Omental fat pad (tissue), 4 donors: ENCODE data around the gene HES3. TPM values are rescaled to one million over a fixed set of nuclear protein-coding genes. Genes with fewer than 3 reads are reported as not detected.

ENCODE experiments used
- ATAC-seq: fragments of 150-250 bp; one replicate; pipeline ENCODE4 v1.9.1; 2016; ENCODE audit warnings: mild to moderate bottlenecking, moderate library complexity; ENCODE audit not compliant: low FRiP score
- DNase-seq: peaks from one replicate; pipeline ENCODE4 v3.0.0-alpha.2; 2019; ENCODE audit warnings: low spot score
- CTCF ChIP-seq, 3 donors: fragments of 450-650 bp; IDR thresholded peaks; one replicate each; pipeline ENCODE4 v1.5.1; 2016 to 2017; ENCODE audit warnings: antibody characterized with exemption in 3 of 3, mild to moderate bottlenecking in 3 of 3, moderate library complexity in 2 of 3
- total RNA-seq, 4 donors: library from RNA; depleted of rRNA; stranded (reverse); fragments of >200 nt; gene quantifications; one replicate each; pipeline ENCODE4 v1.1.0, GENCODE V29; 2016

The HES3 gene
- total RNA-seq, 4 donors from 2014 or later: not detected

- TF ChIP-seq CTCF (IDR thresholded peaks at IDR 0.05): no peak
- peak; percentile 24 for ATAC-seq
Measured at GRCh38 chr1:6260433-6260934, 16.5 kb downstream of the HES3 start.

DNA sequence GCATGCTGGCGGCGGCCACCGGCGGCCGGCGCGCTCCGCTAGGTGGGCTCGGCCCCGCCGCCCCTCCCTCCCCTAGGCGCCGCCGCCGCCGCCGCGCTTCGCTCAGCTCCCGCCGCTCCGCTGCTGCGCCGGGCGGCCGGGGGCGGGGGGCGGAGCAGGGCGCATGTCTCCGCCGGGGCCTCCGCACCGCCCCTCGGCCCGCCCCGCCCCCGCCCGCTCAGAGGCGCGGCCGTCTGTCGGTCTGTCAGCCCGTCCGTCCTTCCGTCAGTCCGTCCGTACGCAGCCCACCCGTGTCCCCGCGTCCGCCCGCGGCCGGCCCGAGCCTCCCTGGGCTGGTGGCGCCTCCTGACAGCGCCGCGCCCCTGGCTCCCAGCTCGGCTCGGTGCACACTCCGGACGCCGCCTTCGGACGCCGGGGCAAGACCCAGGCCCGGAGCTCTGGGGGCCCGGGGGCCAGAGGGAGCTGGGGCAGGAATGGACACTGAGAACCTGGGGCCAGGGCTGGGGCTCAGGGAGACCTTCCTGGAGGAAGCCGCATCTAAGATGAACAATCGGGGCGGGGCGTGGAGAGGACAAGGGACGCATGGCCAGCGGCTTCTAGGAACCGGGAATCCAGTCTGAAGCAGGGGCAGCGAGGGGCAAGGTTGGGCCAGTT is 17.1 kb downstream of the HES3 start, which contains the start of gene GPR153:
TSS of gene GPR153 (minus strand) at position 138 of the 654 bp plus-strand sequence. CDS start 6,193 bp downstream, outside the sequence.
- ATAC-seq (peak; percentile 71), DNase-seq (no peak)
- TF ChIP-seq CTCF (IDR thresholded peaks at IDR 0.05): no peak

More at GRCh38 chr1:6260433-6260934, 16.5 kb downstream of the HES3 start:
- no peak for DNase-seq

GRCh38 chr1:6261615-6261995 is 17.6 kb downstream of the HES3 start:
- ATAC-seq (no peak), DNase-seq (no peak)
- TF ChIP-seq CTCF (IDR thresholded peaks at IDR 0.05): no peak

DNA sequence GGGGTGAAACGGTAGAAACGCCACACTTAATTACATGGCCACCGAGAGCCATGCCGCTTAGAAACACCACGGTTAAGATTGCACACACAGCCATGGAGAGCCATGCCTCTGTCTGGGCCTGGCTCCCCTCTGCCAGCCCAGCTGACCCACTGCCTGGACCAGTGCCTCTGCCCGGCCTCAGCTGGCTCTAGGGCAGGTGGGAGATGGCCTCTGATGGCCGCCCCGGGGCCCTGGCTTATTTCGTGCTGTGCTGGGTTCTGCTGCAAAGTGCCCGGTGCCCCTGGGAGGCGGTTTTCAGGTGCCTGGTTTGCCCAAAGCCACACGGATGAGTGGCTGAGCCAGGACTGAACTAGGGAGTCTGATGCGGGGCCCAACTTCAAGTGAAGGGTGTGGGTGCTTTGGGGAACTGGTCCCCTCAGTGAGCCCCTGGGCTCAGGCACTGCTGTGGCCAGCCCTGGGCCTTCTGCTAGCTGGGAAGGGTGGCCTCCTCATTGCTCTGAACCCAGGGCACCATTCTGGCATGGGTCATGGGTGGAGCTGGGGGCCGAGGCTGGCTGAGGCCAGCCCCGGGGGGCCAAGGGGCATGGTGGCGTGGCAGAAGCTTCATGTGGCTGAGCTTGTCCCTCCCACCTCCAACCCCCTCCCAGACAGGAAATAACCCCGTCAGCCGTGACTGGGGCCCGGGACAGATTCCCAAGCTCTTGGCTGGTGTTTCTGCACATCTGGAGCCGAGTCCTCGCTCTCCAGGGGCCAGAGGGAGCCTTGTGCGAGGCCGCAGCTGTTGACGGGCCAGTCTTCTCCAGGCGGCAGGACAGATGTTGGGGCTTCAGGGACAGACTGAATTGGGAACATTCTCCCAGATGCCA is 18.8 kb downstream of the HES3 start:
- DNase-seq: no peak
- TF ChIP-seq CTCF (IDR thresholded peaks at IDR 0.05): no peak
- no peak for ATAC-seq

GRCh38 chr1:6263716-6264115 is 19.7 kb downstream of the HES3 start:
- no peak for DNase-seq
- no peak for TF ChIP-seq CTCF (IDR thresholded peaks at IDR 0.05)
- ATAC-seq: no peak

DNA sequence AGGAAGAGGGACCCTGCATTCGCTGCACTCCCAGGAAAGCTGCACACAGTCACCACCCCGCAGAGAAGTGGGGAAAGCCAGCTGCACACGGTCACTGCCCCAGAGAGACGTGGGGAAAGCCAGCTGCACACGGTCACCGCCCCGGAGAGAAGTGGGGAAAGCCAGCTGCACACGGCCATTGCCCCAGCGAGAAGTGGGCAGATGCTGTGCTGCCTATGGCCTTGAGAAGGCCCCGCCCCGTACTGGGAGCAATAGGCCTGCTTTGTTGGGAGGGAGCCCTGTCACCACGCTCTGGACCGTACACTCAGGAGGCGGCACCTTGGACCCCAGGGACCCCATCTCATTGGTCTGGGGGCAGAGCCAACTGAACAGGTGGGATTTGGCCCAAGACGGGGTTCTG is 21.2 kb downstream of the HES3 start:
- ATAC-seq (no peak), DNase-seq (no peak)
- no peak for TF ChIP-seq CTCF (IDR thresholded peaks at IDR 0.05)
